ENCODE measurements around the gene CNOT2.
A peak's percentile ranks its signal among the peaks of the same experiment; 100 is the strongest.

CNOT2 gene

DNA sequence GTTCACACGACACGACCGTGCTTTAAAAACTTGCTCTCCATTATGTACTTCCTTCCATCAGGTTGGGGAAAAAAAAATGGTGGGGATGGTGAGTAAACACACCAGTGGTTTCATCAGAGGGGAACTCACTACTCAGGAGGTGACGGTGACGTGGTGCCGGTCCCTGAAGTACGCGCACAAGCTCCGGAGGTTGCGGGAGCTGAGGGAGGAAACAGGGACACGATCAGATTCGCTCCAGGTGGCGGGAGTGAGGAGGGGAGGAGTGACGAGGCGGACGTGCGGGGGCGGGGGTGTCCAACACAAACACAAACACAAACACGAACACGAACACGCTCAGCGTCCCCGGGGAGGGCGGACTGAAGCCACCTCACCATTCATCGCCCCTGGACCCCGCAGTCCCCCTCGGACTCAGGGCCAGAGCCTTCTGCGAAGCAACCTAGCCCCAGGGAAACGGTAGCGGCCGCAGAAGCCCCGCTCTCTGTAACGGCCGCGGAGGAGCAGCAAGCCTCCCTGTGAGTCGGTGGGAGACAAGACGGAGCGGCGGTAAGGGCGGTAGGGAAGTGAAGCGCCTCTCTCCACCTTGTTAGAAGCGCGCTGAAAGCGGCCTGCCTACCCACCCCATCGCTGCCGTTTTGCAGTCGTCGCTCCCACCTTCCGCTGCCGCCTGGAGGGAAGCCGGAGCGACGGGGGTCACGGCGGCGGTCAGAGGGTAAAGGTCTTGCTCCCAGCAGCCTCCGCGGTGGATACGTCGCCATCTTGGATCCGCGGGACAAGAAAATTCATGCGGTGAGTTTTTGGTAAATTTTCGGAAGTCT, at the start of gene CNOT2:
CNOT2 (plus strand) TSS at position 739 of the 815 bp plus-strand sequence. CDS start 34,794 bp downstream, outside the sequence.
- FAIRE-seq (peak; percentile 87), DNase-seq (ENCODE audit: extremely low spot score, insufficient read length, low read depth) (peak; percentile 50)

GRCh38 chr12:70194076-70194475, 49.2 kb upstream of the CNOT2 start:
- FAIRE-seq, result no peak
- no peak for DNase-seq (ENCODE audit: extremely low spot score, insufficient read length, low read depth)

DNA sequence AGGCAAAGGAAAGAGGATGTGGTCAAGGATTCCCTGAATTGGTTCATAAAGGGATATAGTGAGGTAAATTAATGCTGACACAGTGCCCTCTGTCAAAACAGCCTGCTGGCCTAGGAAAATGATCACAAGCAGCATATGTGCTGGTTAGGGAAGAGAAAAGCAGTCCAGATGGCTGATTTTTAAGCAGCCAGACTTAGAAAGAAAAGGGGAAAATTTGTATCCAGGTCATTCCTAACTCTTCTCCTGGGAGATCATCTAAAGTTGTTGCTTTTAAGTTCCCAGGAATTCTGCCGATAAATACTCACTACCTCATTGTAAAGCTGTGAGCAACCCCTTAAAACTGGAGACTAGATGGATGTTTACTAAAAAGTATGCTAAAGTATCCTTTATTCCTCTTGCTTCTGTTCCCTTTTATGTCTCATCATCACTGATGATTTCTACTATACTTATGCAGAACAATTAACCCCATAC, 46.4 kb upstream of the CNOT2 start:
- FAIRE-seq, result no peak

GRCh38 chr12:70197345-70197744, 45.9 kb upstream of the CNOT2 start:
- FAIRE-seq (no peak), DNase-seq (ENCODE audit: extremely low spot score, insufficient read length, low read depth) (no peak)

More for the DNA sequence above, 46.4 kb upstream of the CNOT2 start:
- no peak for DNase-seq (ENCODE audit: extremely low spot score, insufficient read length, low read depth)

- DNase-seq (ENCODE audit: extremely low spot score, insufficient read length, low read depth) (no peak), FAIRE-seq (no peak)
These were observed 29.5 kb upstream of the CNOT2 start for GRCh38 chr12:70213707-70214106.

- DNase-seq (ENCODE audit: extremely low spot score, insufficient read length, low read depth) (no peak), FAIRE-seq (no peak)
These were observed 28.1 kb upstream of the CNOT2 start for GRCh38 chr12:70214972-70215617.

DNA sequence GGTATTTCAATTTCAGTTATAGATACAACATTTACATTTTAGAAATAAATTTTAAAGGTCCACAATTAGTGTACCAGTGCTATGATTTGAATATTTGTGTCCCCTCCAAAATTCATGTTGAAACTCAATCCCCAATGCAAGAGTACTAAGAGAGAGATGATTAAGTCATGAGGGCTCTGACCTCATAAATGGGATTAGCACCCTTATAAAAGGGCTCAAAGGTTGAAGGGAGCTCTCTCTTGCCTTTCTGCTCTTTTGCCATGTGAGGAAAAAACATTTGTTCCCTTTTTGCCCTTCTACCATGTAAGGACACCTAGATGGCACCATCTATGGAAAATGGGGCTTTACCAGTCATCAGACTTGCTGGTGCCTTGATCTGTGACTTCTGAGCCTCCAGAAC, 25.8 kb upstream of the CNOT2 start:
- FAIRE-seq (no peak), DNase-seq (ENCODE audit: extremely low spot score, insufficient read length, low read depth) (no peak)

GRCh38 chr12:70221626-70222025, 21.6 kb upstream of the CNOT2 start:
- no peak for FAIRE-seq
- no peak for DNase-seq (ENCODE audit: extremely low spot score, insufficient read length, low read depth)

- DNase-seq (ENCODE audit: extremely low spot score, insufficient read length, low read depth) (no peak), FAIRE-seq (no peak)
These were observed 15.3 kb upstream of the CNOT2 start for GRCh38 chr12:70227911-70228310.

DNA sequence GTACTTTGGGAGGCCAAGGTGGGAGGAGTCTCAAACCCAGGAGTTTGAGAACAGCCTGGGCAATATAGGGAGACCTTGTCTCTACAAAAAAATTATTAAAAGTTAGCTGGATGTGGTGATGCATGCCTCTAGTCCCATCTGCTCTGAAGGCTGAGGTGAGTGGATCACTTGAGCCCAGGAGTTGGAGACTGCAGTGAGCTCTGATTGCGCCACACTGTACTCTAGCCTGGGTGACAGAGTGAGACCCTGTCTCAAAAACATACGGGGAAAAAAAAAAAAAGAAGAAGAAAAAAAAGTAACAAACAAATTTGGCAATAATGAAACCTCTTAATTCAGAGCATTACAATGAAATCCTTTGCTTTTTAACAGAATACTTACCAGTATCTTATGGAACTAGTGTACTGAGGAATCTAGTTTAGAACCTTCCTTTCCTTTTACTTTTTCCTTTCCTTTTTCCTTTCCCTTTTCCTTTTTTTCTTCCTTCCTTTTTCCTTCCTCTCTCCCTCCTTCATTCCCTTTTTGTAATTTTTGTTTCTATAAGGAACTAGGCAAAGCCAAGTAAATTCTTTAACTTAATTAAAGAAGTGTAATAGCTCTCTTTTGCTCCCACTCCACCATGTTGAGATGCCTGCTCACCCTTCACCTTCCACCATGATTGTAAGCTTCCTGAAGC, 12.2 kb upstream of the CNOT2 start:
- FAIRE-seq (no peak), DNase-seq (ENCODE audit: extremely low spot score, insufficient read length, low read depth) (no peak)

DNA sequence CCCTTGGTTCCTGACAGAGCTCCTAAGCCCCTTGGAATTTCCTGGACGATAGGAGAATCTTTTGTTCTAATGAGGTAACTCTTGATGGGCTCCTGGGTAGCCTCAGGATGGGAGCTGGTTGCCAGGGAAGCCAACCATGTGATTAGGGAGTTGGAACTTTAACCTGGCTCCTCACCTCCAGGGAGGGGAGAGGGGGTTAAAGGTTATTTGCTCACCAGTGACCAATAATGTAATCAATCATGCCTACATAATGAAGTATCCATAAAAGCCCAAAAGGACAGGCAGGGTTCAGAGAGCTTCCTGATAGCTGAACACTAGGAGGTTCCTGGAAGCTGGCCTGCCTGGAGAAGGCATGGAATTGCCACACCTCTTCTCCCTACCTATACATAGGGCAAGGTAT, 6.2 kb upstream of the CNOT2 start:
- FAIRE-seq, result no peak
- DNase-seq (ENCODE audit: extremely low spot score, insufficient read length, low read depth), result no peak

GRCh38 chr12:70240673-70241072, 2.6 kb upstream of the CNOT2 start:
- DNase-seq (ENCODE audit: extremely low spot score, insufficient read length, low read depth) (no peak), FAIRE-seq (no peak)

GRCh38 chr12:70241845-70242244, 1.4 kb upstream of the CNOT2 start:
- FAIRE-seq, result no peak
- no peak for DNase-seq (ENCODE audit: extremely low spot score, insufficient read length, low read depth)

DNA sequence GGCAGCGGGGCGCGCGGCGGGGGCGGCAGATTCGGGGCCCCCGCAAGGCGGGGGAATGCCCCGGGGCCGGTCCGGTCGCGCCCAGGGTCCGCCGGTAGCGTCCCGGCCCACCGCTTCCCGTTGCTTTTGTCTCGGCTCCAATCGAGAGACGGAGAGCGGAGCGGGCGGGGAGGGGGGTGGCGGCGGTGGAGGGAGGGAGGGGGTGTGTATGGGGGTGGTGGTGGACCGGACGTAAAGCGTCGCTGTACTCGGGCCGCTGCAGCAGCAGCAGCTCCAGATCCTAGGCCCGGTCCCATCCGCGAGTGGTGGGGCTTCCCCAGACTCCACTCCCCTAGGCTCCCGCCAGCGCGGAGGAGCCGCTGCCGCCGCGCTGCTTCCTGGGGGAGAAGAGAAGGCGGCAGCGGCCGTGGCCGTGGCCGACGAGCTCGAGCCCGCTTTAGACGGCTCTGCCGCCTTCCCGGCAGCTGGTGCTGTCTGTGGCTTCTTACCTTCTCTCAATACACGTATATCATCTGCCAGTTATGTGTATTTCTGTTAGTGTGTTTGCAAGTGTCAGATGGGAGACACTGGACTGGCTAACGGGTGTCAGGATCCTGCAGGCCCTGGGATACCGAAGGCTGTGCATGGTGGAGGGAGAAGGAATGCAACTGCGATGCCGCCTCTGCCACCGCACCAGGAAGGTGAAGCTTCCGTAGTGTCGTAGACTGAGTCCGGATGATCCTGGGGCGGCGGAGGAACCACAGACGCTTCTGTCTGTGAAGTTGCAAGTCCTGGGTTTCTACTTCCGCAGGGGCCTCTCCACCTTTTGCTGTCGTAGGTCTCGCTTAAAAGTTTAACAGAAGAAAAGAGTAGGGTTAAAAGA, 508 bp downstream of the CNOT2 start:
- DNase-seq (ENCODE audit: extremely low spot score, insufficient read length, low read depth) (peak; percentile 33), FAIRE-seq (peak; percentile 18)

- FAIRE-seq (no peak), DNase-seq (ENCODE audit: extremely low spot score, insufficient read length, low read depth) (no peak)
These were observed 1.2 kb downstream of the CNOT2 start for GRCh38 chr12:70244409-70244808.

GRCh38 chr12:70245458-70245857, 2.2 kb downstream of the CNOT2 start:
- FAIRE-seq (no peak), DNase-seq (ENCODE audit: extremely low spot score, insufficient read length, low read depth) (no peak)

GRCh38 chr12:70246580-70246979, 3.3 kb downstream of the CNOT2 start:
- FAIRE-seq, result no peak

GRCh38 chr12:70247653-70248199, 4.5 kb downstream of the CNOT2 start:
- no peak for DNase-seq (ENCODE audit: extremely low spot score, insufficient read length, low read depth)
- FAIRE-seq, result no peak

More at GRCh38 chr12:70246580-70246979, 3.3 kb downstream of the CNOT2 start:
- DNase-seq (ENCODE audit: extremely low spot score, insufficient read length, low read depth), result no peak

- FAIRE-seq, result no peak
- DNase-seq (ENCODE audit: extremely low spot score, insufficient read length, low read depth), result no peak
These were observed 5.6 kb downstream of the CNOT2 start for GRCh38 chr12:70248876-70249275.

DNA sequence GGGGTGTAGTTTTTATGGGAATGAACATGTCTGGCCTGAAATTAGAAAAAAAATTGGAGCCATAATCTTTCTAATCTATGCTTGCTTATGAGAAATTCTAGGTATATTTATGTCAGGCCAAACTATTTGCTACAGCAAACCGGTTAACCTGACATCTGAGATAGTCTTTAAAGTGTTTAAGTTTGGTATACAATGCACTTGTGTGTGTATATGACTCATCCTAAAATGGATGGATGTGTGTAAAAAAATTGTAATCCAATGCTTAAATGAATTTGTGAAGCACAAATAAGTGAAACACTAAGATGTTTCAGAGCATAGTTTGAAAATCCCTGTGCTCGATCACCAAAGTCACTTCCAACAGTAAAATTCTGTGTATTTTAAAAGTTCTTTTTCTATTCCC, 6.7 kb downstream of the CNOT2 start:
- no peak for FAIRE-seq
- DNase-seq (ENCODE audit: extremely low spot score, insufficient read length, low read depth), result no peak
